Activated gamma-delta T cell (primary cell): Measurements from ENCODE around the gene NFE2L2.
"Not testable (repeated sequence)": the region's sequence is repeated elsewhere in the genome, so short reads cannot be mapped to it uniquely, and the experiment has no call there.

ENCODE experiments used
- DNase-seq: peaks from one replicate; lab custom pipeline; 2025; lab: John Stamatoyannopoulos, UW

The NFE2L2 gene

DNA sequence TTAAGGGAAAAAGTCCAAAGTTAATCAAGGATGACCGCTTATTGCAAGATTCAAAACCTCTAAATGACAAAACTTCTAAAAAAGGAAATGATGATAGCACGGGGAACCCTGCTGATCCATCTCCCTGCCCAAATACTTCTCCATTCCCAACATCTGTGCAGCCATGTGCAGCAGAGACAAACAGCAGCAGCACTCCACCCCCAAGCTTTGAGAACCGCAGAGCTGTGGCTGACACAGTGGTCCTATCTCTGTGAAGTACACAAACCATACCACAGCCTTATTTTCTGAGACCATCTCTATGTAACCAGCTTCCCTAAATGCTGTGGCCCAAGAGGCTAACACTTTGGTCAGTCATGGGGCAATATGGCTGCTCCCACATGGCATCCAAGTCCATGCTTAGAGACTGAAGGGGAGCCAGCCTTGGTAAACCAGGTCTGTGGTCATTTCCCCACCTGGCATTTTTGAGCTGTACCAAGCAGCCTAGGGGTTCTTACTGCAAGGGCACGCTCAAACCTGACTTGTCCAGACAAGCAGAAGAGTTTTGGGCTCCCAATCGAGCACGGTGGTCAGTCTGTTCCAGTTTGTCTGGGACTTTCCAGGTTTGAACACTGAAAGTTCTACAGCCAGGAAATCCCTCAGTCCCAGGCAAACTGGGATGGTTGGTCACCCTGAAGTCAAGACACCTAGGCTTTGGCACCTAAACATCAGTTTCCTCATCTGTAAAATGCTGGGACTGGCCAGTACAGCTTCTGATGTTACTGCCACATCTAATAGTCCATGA lies 17.1 kb upstream of the NFE2L2 start:
- no peak for DNase-seq

DNA sequence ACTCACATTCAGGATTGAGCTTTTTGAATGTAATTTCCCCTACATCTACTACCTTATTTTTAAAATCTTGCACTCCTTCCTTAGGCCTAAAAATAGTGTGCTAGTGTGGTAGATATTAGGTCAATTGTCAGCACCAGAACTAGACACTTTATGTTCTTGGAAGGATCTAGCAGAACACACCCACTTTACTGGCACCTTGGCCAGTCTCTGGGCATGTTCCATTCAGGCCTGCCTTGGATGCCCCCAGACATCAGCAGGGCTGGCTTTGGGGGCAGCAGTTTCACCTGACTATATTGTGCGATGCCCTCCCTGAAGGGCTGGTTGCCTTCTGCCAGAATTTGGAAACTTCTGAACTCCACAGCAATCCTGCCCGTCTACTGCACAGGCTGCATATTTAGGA lies 15.3 kb upstream of the NFE2L2 start:
- no peak for DNase-seq

DNA sequence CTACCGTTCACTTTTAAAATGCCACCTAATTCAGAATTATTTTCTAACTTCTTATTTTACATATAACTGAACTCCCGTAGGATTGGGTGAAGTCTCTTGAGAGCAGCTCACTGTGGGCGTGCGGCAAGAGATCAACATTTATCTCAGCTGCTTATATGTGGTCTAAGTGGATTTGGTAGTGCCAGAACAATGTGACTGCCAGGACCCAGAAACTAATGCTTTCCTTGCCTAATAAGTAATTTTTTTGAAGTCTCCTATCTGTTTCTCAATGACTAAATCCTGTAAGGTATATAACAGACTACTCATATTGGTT lies 11.2 kb upstream of the NFE2L2 start:
- no peak for DNase-seq

DNA sequence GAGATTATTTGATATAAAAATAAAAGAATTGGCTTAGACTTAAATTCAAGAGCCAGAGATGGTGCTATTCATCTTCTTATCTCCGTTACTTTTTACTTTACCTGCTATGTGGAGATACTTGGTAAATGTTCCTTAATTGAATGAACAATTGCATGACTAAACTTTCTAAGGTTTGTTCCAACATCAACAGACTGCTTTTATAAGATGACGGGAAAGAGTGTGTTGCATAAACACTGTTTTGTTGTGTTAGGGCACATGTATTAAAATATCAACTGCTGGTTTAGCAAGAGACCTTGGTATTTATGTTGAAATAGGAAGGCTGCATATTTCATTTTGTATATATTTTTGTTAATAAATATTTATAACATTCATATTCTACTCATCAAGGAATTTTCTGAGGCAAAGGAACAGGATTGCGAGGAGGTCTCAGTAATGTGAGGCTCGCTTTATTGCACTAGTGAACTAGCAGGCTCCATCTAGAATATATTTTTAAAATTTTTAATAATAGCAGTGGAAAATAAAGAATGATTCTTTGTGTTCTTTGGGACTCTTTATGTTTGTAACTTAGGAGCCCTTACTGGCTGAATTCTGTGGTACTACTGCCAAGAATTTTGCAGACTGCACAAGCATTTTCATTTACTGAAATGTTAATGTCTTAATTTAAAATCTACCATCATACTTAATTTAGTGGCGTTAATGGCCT lies 10.7 kb upstream of the NFE2L2 start:
- no peak for DNase-seq

DNA sequence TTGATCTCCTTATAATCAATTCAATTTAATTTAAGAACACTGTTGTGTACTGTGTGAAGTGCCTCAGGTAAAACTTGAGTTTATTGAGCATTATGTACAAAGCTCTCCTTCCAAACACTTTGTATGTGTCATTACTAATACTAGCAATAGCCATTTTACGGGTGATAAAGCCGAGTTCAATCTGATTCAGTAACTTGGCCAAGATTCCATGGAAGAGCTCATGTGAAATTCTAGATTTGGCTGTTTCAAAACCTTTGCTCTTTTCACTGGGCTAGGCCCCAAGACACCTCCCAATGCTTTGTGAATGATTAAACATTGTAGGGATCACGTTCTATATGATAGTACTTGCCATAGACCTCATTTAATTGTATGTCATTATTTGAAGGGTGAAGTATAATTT lies 8.9 kb upstream of the NFE2L2 start:
- no peak for DNase-seq

DNA sequence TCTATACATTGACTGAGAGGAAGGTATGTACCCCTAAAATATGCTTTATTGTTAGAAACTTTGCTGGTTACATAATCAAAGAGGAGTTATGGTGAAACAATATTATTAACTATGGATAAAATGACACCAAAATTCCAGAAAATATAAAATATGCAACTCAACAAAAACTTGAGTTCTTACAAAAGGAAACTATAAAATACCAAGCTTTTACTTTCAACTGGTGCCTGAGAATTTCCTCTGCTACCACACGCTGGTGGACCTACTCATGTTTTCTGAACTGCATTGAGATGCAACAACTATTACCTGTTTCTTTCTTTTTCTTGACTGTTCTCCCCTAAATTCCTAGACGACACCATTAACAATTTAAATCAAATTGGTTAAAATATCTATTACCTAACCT lies 8.2 kb upstream of the NFE2L2 start:
- no peak for DNase-seq

DNA sequence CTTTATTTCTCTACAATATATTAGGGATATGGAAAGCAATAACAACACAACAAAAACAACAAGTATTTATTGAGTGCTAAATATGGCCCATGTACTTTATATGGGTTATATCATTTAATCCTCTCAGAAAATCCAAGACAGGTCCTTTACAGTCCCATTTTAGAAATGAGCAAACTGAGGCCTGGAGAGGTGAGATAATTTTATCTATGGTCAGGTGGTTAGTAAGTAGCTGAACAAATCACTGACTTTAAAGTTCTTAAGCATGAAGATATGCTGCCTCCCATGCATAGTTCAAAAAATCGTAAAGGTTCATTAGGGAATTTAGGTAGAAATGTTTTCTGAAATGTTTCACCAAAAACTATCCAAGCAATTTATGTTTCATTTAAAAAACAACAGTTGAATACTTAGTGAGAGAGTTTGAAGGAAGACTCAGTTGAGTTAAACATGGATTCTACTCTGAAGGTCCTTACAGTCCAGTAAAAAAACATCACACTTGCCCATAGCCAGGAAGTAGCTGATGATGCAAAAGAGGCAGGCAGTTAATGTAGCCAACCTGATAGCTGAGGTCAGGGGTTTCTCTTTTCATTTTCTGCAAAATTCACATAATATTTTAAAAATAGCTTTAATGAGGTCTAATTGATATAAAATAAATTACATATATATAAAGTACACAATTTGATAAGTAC lies 7.6 kb upstream of the NFE2L2 start:
- DNase-seq = no peak

DNA sequence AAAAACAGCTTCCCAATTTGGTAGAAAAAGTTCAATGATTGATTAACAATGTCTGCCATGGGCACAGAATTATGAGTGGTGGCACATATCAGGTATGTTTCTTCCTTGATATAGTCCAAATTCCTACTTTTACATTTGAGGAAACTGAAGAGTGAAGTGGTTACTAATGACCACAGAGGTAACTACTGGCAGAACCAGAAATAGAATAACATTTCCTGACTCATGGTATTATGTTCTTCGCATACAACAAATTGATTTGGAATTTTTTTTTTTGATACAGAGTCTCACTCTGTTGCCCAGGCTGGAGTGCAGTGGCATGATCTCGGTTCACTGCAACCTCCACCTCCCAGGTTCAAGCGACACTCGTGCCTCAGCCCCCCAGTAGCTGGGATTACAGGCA lies 6.0 kb upstream of the NFE2L2 start:
- DNase-seq = no peak

DNA sequence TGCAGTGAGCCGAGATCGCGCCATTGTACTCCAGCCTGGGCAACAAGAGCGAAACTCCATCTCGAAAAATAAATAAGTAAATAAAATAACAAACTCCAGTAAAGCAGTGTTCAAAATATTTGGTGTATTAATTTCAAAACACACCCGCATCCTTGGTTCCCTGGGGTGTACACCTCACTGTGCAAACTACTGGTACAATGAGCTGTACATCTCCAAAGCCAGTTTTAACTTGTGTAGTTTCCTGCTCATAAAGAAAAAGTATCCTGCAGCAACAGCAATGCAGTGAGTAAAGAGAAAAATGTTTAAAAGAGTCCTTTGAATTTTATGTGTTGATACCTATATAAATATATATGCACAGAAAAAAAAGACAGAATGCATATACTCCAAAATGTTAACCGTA lies 4.4 kb upstream of the NFE2L2 start:
- DNase-seq = no peak

DNA sequence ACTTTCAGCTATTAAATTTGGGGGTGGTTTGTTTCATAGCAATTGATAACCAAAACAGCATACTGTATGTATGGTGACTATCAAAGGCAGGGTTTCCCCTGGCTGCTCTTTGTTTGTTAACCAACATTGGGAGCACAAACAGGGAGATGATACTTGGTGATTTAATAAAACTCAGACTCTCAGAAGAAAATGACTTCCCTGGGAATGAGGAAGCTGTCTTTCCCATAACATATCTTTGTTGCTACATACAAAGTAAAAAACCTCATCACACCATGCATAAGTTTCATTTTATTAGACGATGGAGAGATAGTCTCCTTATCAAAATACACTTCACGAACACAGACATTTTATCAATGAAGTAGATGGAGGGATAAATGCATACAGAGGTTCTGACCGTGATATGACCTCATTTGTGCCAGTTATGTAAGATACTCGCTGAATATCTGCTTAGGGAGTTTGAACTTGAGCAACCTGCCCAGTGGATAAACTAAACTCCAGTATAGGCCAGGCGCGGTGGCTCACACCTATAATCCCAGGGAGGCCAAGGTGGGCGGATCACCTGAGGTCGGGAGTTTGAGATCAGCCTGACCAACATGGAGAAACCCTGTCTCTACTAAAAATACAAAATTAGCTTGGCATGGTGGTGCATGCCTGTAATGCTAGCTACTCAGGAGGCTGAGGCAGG lies 3.8 kb upstream of the NFE2L2 start:
- DNase-seq = no peak

DNA sequence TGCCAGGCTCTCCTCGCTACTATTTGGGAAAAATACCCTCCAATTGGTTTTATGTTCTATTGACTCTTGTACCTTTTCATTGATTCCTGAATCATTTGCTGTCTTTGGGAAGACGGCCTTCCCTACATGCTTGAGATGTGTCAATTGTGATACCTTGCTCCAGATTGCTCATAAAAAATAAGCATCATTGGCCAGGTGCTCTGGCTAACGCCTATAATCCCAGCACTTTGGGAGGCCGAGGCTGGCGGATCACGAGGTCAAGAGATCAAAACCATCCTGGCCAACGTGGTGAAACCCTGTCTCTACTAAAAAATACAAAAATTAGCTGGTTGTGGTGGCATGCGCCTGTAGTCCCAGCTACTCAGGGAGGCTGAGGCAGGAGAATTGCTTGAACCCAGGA lies 2.4 kb upstream of the NFE2L2 start:
- not testable (repeated sequence) for DNase-seq

DNA sequence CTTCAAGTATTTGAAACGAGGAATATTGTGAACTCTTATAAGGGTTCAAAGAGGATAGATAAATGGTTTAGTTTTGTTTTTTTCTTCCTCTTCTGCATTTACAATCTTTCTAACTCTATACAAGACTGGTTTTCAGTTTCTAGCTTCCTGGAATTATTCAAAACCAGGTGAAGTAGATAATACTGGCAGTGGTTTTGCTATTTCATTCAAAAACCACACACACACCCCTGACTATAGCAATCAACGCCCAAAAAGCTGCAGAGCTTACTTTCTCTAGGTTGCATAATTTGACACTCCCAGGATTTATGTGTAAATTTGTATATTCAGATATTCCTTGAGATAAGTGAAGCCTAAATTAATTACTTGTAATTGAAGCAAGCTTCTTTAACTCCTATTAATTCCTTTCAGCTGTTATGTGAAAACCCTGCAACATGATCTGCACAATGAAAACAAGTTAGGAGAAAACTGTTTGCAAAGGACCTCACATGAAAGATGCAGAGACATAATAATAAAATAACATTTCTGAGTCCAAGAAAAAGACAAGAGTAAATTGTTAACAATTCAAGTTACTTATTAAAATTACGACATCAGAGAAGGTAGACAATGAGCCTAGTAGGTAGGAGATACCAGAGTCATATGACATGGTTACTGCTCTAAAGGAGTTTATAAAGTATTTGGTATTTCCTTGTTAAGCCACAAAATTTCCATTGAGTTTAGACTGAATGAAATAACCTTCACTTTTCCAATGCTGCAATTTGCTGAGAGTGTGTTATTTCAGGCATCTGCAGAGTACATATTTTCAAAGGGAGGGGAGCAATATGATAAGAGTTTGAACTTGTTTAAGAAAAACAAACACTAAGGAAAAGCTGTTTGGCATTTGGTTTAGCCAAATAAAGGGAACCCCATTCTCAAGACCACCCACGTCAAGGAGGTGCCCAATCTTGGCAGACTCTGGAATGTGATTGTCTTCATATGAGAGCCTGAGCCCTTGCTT lies 1.6 kb upstream of the NFE2L2 start:
- DNase-seq = no peak

DNA sequence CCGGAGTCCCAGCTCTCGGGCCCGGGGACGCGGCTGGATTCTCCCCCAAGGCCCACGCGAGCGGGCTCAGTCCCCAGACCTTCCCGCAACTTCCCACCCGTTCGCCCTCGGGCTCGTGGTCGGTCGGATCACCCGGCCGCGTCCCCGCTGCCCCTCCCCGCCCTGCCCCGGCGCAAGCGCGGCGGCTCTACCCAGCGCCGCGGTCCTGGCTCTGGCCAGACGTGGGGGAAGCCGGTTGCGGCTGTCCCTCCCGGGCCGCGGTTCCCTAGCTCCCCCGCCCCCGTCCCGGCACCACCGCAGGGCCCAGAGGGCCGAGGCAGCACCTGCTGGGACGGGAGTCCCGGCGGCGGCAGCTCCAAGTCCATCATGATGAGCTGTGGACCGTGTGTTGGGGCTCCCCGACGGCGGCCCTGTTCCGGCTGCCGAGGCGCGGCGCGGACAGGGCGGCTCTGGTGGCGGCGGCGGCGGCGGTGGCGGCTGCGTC lies 276 bp downstream of the NFE2L2 start:
- no peak for DNase-seq

DNA sequence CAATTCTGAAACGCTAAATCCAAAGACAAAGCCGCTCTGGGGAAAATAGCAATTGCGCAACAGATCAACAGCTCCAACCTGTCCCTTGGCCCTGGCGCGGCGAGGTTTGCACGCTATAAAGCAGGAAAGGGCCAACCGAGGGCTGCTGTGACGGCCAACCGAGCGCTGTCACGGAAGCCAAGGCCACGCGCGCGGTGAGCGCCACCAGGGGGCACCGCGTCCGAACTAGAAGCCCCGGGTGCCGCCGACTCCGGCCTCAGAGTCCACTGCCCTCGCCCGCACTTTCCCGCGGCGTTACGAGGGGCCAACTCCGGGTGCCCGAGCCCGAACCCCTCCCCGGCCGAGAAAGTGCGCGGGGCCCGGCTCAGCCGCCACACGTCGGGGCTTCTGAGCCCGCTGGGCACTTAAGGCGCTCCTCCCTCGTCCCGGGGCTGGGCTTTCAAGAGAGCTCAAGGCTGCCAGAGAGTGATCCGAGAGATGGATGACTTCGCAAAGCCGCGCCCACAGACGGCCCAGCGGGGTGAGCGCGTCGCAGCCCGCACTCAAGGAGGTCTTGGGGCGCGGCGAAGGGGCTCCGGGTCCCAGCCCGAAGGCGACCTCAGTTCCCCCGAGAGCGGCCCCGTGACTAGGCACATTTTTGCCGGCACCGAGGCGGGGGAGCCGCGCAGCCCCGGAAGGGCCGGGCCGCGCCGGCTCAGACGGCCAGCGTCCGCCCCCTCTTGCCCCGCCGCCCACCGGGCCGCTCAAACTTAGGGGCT lies 897 bp downstream of the NFE2L2 start:
- peak; percentile 91 for DNase-seq

DNA sequence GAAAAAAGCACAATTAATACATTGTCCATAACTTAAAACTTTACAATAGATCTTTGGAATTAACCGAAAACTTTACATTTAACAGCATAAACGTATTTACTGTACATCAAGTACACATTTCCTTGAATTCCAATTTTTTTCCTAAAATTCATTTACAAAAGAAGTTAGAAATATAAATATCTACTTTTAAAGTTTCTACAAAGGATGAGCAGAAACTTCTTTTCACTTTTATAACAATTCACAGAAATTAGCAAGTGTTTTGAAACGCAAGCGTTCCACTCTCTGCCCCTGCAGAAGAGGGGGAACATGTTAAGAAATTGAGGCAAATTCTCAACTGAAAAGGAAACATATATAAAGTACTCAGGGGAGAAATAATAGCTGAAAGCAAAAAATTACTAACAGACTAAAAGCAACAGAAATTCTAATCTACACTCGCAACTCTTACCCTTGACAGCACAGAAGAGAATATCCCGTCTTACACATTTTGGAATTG lies 1.5 kb downstream of the NFE2L2 start:
- no peak for DNase-seq

DNA sequence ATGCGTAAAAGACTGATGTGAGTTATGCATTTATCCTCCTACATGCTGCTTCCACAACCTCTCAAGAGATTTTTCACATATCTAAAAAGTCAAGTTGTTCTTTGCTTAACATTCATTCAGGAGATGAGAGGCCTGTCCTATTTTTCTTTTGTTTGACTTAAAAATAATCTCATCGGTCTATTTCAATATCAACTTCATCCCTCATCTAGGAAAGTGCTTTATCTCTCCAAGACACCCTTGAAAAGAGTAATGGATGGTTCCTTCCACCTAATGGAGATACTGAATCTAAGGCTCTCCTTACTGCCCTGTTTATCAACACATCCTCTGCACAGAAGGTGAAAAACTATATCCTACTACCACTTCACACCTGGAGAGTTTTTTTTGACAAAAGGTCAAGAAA lies 2.4 kb downstream of the NFE2L2 start:
- no peak for DNase-seq

DNA sequence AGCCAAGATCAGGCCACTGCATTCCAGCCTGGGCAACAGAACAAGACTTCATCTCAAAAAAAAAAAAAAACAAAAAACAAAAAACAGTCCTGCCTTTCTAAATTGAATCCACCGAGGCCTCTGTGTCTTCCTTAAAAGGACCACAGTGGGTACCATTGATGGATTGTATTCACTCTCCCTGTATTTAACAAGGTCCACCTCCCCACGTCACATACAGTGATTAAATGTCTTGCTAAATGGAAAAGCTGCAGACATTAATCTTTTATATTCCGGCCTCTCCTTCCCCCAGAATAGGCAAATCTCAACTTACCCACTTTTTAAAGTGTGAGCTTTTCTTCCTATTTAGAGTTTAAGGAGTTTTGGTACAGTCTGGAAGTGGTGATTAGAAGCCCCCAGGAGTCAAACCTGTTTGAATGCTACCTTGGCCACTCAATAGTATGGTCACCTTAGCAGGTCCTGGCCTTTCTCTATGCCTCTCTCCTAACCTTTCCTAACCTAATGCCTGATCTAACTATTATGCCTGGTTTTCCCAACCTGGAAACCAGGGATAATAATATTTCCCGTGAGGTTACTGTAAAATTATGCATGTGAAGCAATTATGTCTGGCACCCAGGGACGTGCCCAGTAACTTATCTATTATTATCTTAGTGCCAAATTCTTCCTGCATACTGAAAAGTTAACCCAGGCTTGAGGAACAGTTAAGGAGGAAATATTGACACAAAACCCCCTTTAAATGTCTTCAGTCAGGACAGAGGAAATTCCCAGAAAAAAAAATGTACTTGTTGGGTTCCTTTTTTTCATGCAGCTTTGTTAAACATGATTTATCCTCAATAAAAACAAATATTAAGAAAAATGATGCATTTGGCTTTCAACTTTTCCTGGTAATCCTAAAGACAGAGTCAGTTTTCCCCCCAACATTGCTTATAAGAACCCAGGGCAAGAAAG lies 3.1 kb downstream of the NFE2L2 start:
- DNase-seq = no peak

DNA sequence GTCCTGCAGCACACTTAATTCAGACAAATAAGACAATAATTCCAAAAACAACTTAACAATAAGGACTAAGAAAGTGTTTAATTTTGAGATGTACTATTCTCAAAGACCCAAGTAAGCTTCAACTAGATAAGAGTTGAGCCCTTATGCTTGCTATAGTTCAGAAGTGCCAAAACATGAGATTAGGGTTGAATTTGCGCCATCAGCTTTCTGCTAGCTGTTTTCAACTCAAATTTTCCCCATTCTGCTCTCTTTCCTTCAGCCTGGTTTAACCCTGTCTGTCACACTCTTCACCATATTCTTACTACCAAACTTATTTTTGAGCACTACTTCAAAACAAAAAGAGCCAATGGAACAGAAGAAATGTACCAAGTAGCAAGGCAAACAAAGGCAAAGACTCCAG lies 4.1 kb downstream of the NFE2L2 start:
- no peak for DNase-seq

DNA sequence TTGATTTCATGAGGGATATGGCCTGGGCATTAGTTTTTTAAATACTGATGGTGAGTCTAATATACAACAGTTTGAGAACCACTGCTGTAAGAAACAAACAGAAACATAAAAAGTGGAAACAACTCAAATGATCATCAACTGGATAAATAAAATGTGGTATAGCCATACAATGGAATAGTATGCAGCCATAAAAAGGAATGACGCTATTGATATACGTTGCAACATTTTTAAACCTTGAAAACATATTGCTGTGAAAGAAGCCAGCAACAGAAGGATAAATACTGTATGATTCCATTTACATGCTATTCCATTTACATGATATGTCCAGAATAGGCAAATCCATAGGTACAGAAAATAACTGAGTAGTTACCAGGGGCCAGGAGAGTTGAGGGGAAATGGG lies 6.5 kb downstream of the NFE2L2 start:
- no peak for DNase-seq
